Measurements from ENCODE around the gene BCL11A. TPM values are rescaled to one million over a fixed set of nuclear protein-coding genes. Genes with fewer than 3 reads are reported as not detected.

Gene BCL11A
- total RNA-seq, 1 donor from 2014 or later, result 46.2 TPM

- TF ChIP-seq, protein P1, sequence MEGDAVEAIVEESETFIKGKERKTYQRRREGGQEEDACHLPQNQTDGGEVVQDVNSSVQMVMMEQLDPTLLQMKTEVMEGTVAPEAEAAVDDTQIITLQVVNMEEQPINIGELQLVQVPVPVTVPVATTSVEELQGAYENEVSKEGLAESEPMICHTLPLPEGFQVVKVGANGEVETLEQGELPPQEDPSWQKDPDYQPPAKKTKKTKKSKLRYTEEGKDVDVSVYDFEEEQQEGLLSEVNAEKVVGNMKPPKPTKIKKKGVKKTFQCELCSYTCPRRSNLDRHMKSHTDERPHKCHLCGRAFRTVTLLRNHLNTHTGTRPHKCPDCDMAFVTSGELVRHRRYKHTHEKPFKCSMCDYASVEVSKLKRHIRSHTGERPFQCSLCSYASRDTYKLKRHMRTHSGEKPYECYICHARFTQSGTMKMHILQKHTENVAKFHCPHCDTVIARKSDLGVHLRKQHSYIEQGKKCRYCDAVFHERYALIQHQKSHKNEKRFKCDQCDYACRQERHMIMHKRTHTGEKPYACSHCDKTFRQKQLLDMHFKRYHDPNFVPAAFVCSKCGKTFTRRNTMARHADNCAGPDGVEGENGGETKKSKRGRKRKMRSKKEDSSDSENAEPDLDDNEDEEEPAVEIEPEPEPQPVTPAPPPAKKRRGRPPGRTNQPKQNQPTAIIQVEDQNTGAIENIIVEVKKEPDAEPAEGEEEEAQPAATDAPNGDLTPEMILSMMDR (IDR thresholded peaks at IDR 0.05; ENCODE audit: unreplicated experiment), result no peak
- H3K27me3 Mint-ChIP-seq, result peaks cover 77% of the 10 kb centered on the region
- no peak overlapping the region for H3K27ac Mint-ChIP-seq
- no peaks in the 10 kb centered on the region for H3K36me3 Mint-ChIP-seq (ENCODE audit: insufficient read depth)
- H3K4me3 Mint-ChIP-seq (ENCODE audit: low read depth), result no peak overlapping the region
- H3K4me1 Mint-ChIP-seq (ENCODE audit: low read depth), result peaks cover 15% of the 10 kb centered on the region
- no peak for DNase-seq (ENCODE audit: low spot score, unreplicated experiment)
- H3K9me3 Mint-ChIP-seq (ENCODE audit: low read depth), result no peaks in the 10 kb centered on the region
These were observed 6.4 kb upstream of the BCL11A start for GRCh38 chr2:60559880-60560279.

- H3K4me1 Mint-ChIP-seq (ENCODE audit: low read depth), result peaks cover 15% of the 10 kb centered on the region
These were observed 5.1 kb upstream of the BCL11A start for GRCh38 chr2:60558536-60558935.

DNA sequence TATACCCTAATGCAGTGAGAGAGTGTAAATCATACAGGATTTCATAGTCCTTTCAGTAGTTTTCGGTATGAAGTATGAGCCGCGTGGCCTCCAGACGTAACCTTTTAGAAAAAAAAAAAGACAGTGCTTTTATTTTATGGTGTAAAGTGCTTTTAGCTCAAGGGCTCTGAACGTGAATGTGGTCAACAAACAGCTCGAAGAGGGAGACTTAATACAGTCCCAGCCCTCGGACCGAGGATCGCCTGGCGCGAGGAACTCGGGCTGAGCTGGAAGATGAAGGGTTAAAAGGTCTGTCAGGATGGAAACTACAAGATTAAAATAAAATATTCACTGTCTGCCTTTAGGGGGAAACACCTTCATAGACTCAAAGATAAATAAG lies 4.0 kb upstream of the BCL11A start:
- TF ChIP-seq, protein P1 (IDR thresholded peaks at IDR 0.05; ENCODE audit: unreplicated experiment), result no peak
- no peak for DNase-seq (ENCODE audit: low spot score, unreplicated experiment)
- Mint-ChIP-seq H3K4me1 (ENCODE audit: low read depth) (peaks cover 15% of the 10 kb centered on the region), H3K36me3 (ENCODE audit: insufficient read depth) (no peaks in the 10 kb centered on the region), H3K4me3 (ENCODE audit: low read depth) (peak overlapping the region; percentile 48), H3K9me3 (ENCODE audit: low read depth) (no peaks in the 10 kb centered on the region), H3K27me3 (peaks cover 61% of the 10 kb centered on the region), H3K27ac (no peak overlapping the region)

More at GRCh38 chr2:60558536-60558935, 5.1 kb upstream of the BCL11A start:
- TF ChIP-seq, protein P1 (IDR thresholded peaks at IDR 0.05; ENCODE audit: unreplicated experiment), result no peak
- no peaks in the 10 kb centered on the region for H3K36me3 Mint-ChIP-seq (ENCODE audit: insufficient read depth)
- peaks cover 67% of the 10 kb centered on the region for H3K27me3 Mint-ChIP-seq
- no peak overlapping the region for H3K4me3 Mint-ChIP-seq (ENCODE audit: low read depth)
- no peaks in the 10 kb centered on the region for H3K9me3 Mint-ChIP-seq (ENCODE audit: low read depth)
- DNase-seq (ENCODE audit: low spot score, unreplicated experiment), result no peak
- no peak overlapping the region for H3K27ac Mint-ChIP-seq

- TF ChIP-seq, protein P1 (IDR thresholded peaks at IDR 0.05; ENCODE audit: unreplicated experiment), result no peak
- H3K27me3 Mint-ChIP-seq, result peaks cover 61% of the 10 kb centered on the region
- no peak overlapping the region for H3K27ac Mint-ChIP-seq
- H3K36me3 Mint-ChIP-seq (ENCODE audit: insufficient read depth), result no peaks in the 10 kb centered on the region
- no peak for DNase-seq (ENCODE audit: low spot score, unreplicated experiment)
- peak overlapping the region; percentile 48 for H3K4me3 Mint-ChIP-seq (ENCODE audit: low read depth)
- H3K9me3 Mint-ChIP-seq (ENCODE audit: low read depth), result no peaks in the 10 kb centered on the region
- H3K4me1 Mint-ChIP-seq (ENCODE audit: low read depth), result peaks cover 16% of the 10 kb centered on the region
These were observed 3.4 kb upstream of the BCL11A start for GRCh38 chr2:60556576-60557485.

GRCh38 chr2:60556175-60556574 lies 2.7 kb upstream of the BCL11A start:
- peak overlapping the region; percentile 30 for H3K4me3 Mint-ChIP-seq (ENCODE audit: low read depth)
- H3K9me3 Mint-ChIP-seq (ENCODE audit: low read depth), result no peaks in the 10 kb centered on the region
- H3K27ac Mint-ChIP-seq, result no peak overlapping the region
- no peak for DNase-seq (ENCODE audit: low spot score, unreplicated experiment)
- H3K36me3 Mint-ChIP-seq (ENCODE audit: insufficient read depth), result no peaks in the 10 kb centered on the region
- peaks cover 55% of the 10 kb centered on the region for H3K27me3 Mint-ChIP-seq
- TF ChIP-seq, protein P1 (IDR thresholded peaks at IDR 0.05; ENCODE audit: unreplicated experiment), result no peak
- peaks cover 17% of the 10 kb centered on the region for H3K4me1 Mint-ChIP-seq (ENCODE audit: low read depth)

Data from progenitor cell of endocrine pancreas (in vitro differentiated cells).